Measurements from ENCODE around the gene DRC7.
"Not testable (repeated sequence)": the region's sequence is repeated elsewhere in the genome, so short reads cannot be mapped to it uniquely, and the experiment has no call there.

The DRC7 gene

GRCh38 chr16:57738844-57739243 is 44.2 kb downstream of the DRC7 start:
- no peak for DNase-seq

- DNase-seq = no peak
Measured at GRCh38 chr16:57739756-57740422, 45.3 kb downstream of the DRC7 start.

- DNase-seq = no peak
Measured at GRCh38 chr16:57740423-57741071, 45.9 kb downstream of the DRC7 start.

- no peak for DNase-seq
Measured at GRCh38 chr16:57741660-57742191, 47.1 kb downstream of the DRC7 start.

GRCh38 chr16:57742543-57742942 is 47.9 kb downstream of the DRC7 start:
- no peak for DNase-seq

DNA sequence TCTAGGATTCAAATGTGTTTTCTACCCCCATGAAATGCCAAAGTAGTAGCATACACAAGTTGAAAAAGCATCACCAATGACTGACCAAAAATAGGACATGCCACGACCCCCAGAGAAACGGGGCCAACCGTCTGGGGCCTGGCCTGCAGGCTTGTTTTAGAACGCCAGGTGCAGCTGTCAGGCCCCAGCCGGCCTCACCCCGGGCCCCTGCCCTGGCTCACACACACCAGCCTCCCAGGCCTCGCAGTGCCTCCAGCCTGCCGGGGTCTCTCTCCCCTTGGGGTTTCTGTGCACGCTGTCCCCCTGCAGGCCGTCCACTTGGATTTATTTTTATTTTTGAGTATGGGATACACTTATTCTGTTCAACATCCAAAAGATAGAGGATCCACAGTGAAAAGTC is 48.9 kb downstream of the DRC7 start:
- DNase-seq = no peak

- DNase-seq = no peak
Measured at GRCh38 chr16:57743886-57744641, 49.5 kb downstream of the DRC7 start.

GRCh38 chr16:57744642-57744903 is 50.0 kb downstream of the DRC7 start:
- DNase-seq = no peak

- DNase-seq = no peak
Measured at GRCh38 chr16:57745768-57746167, 51.2 kb downstream of the DRC7 start.

GRCh38 chr16:57746316-57746715 is 51.7 kb downstream of the DRC7 start:
- not testable (repeated sequence) for DNase-seq

GRCh38 chr16:57747091-57747490 is 52.5 kb downstream of the DRC7 start:
- DNase-seq = no peak

DNA sequence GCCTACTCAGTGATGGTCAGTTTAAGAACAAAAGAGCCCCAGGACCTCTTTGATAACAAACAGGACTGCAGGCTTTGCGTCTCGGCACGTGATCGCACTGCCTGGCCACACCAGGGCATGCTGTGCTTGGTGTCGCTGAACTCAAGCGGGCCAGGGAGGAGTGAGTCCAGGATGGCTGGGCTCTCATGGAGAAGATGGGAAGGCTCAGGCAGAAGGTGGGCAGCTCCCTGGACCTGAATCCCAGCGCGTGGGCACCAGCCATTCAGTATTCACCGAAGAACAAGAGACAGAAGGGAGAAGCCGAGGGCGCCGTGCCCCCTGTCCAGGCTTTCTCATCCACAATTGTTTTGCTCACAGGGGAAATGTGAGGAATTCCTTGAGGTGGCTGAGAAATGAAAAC is 52.9 kb downstream of the DRC7 start:
- no peak for DNase-seq

DNA sequence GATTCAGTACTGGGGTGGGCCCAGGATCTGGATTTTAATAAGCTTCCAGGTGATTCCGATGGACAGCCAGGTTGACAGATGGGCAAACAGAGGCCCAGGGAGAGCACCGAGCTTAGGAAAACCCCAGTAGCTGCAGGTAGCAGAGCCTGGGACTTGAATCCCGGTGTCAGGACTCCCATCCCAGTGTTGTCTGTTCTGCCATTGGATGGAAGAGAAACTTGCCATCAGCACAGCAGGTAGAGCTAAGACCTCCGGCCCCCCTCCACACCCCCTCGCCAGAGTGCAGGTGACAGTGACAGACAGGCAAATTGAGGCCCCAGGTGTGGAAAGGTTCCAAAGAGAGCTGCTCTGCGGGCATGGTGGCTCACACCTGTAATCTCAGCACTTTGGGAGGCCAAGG is 53.4 kb downstream of the DRC7 start:
- DNase-seq = no peak

DNA sequence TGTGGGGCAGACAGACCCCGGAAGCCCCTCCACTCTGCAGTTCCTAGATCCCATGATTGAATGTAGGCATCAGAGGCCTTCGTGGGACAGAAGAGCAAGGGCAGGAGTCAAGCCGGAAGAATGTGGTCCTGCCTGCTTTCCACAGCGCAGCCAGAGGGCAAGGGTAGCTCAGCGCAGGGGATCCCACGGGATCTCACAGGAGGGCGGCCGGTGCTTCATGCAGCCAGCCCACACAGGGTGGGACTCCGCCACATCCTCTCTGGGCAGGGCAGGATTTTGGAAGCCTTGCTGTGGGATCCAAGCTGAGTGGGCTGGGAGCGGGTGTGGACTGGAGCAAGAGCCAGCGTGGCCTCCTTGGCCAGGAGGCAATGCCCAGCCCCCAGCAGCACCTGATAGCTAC is 54.0 kb downstream of the DRC7 start:
- DNase-seq = no peak

GRCh38 chr16:57749101-57749692 is 54.6 kb downstream of the DRC7 start:
- no peak for DNase-seq

DNA sequence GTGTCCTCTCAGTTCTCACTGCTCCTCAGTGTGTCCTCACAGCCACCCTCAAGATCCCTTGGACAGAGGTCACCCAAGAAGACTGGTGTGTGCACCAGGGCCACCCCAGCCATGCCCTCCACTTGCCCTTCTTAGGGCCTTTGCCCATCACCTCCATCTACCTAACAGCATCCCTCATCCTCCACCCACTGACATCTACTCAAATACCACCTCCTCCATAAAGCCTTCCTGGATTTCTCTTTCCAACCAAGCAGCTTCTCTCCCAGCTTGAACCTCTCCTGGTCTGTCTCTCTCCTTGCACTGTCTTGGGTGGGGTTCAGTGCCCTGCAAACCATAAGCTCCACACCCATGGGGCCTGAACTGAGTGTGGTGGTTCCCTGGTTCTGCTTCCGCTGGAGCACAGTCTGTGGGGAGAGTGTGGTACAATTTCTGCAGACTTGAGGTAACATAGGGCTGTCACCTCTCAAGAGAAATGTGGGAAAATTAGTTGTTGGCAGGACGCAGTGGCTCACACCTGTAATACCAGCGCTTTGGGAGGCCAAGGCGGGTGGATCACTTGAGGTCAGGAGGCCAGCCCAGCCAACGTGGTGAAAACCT is 55.3 kb downstream of the DRC7 start:
- DNase-seq = no peak

- DNase-seq = no peak
Measured at GRCh38 chr16:57750796-57751538, 56.4 kb downstream of the DRC7 start.

DNA sequence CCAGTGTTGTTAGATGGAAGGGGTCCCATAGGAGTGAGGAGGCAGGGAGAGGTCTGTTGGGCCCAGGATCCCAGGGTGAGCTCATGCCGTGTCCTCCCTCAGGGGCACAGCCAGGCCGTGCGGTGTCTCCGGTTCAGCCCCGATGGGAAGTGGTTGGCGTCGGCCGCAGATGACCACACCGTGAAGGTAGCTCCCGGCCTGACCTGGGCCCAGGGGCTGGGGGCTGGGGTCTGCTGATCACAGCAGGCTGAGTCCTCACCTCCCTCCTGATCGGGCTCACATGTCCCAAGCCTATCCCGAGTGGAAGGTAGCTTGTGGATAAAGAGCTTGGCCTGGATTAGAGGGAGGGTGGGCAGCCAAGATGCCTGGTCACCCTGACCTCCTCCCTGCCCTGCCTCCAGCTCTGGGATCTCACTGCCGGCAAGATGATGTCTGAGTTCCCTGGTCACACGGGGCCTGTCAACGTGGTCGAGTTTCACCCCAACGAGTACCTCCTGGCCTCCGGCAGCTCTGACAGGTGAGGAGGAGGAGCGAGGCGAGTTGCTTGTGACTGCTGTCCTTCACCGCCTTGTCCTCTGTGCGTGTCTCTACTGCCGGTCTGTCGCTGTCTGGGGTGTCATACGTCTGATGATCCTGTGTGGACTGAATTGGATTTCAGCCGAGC is 57.1 kb downstream of the DRC7 start:
- no peak for DNase-seq

DNA sequence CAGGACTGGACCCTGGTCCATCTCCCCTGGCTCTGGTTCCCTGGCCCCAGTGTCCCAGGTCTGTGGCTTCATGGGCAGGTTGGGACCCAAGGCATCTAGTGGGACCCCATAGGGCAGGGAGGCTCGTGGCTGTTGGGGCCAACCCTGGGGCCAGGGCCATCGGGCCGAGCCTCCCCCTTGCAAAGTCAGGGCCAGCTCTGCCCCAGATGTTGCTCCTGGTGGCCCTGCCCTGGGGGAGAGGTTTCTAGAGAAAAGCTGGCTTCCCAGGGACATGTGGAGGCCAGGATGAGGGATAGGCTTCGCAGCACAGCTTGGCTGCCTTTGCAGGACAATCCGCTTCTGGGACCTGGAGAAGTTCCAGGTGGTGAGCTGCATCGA is 57.6 kb downstream of the DRC7 start:
- no peak for DNase-seq

GRCh38 chr16:57752581-57753447 is 58.2 kb downstream of the DRC7 start:
- no peak for DNase-seq

Data from SHP77 (cell line).